ENCODE data around the gene PRKCA. TPM values are rescaled to one million over a fixed set of nuclear protein-coding genes. Genes with fewer than 3 reads are reported as not detected.
"Not testable (repeated sequence)": the region's sequence is repeated elsewhere in the genome, so short reads cannot be mapped to it uniquely, and the experiment has no call there.

The PRKCA gene
- total RNA-seq, 2 experiments from 2014 or later = 75.1 to 78.5 TPM

GRCh38 chr17:66450852-66451158 is 148.4 kb downstream of the PRKCA start:
- intact Hi-C loops (cut with micrococcal nuclease) = no loop called here
- peaks cover 18% of the 10 kb centered on the region for H3K36me3 Mint-ChIP-seq
- CTCF ChIA-PET = interaction anchor here (0.9 kb wide), 1 partner anchor 15 kb away, joined by 3 read pairs; no protein-coding TSS in a partner anchor
- peaks cover 2% of the 10 kb centered on the region for H3K9me3 Mint-ChIP-seq
- POLR2A ChIA-PET = no interaction called here
- peaks cover 49% of the 10 kb centered on the region for H3K4me1 Mint-ChIP-seq (ENCODE audit: low read depth)
- no peak for DNase-seq
- no peaks in the 10 kb centered on the region for H3K27me3 Mint-ChIP-seq
- H3K27ac Mint-ChIP-seq = peak overlapping the region; percentile 16
- no peak overlapping the region for H3K4me3 Mint-ChIP-seq

GRCh38 chr17:66451188-66452149 is 149.1 kb downstream of the PRKCA start:
- DNase-seq = no peak
- Mint-ChIP-seq H3K4me1 (ENCODE audit: low read depth) (peaks cover 44% of the 10 kb centered on the region), H3K27me3 (no peaks in the 10 kb centered on the region), H3K9me3 (peaks cover 6% of the 10 kb centered on the region), H3K27ac (no peak overlapping the region), H3K36me3 (peaks cover 23% of the 10 kb centered on the region), H3K4me3 (no peak overlapping the region)
- ChIA-PET CTCF (interaction anchor here (0.9 kb wide), 1 partner anchor 14 kb away, joined by 3 read pairs; no protein-coding TSS in a partner anchor), POLR2A (no interaction called here)
- intact Hi-C loops (cut with micrococcal nuclease) = no loop called here

DNA sequence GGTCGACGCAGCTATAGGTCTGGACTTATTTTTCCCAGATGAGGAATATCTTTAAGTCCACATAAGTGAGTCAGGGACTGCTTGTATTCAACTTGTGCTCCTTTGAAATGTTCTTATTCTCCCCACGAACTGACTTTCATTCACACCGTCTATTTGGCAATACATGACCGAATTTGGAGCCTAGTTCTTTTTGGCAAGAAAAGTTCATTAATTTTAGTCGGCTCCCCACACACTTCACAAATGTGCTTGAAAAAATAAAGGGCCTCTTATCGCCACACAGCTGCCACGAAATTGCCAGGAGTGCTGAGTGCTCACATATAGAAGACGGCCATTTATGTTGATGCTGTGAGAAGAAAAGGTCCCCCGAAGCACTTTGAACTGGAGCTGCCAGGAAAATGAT is 152.6 kb downstream of the PRKCA start:
- intact Hi-C loops (cut with micrococcal nuclease) = no loop called here
- CTCF ChIA-PET = no interaction called here
- Mint-ChIP-seq H3K9me3 (peaks cover 23% of the 10 kb centered on the region), H3K36me3 (peaks cover 43% of the 10 kb centered on the region), H3K27ac (no peak overlapping the region), H3K4me3 (no peak overlapping the region), H3K4me1 (ENCODE audit: low read depth) (peaks cover 25% of the 10 kb centered on the region), H3K27me3 (no peaks in the 10 kb centered on the region)
- DNase-seq = no peak
- POLR2A ChIA-PET = no interaction called here

DNA sequence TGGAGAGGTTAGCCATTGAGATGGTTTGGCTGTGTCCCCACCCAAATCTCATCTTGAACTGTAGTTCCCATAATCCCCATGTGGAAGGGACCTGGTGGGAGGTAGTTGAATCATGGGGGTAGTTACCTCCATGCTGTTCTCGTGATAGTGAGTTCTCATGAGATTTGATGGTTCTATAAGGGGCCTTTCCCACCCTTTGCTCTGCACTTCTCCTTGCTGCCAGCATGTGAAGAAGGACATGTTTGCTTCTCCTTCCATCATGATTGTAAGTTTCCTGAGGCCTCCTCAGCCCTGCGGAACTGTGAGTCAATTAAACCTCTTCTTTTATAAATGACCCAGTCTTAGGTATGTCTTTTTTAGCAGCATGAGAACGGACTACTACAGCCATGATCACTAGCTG is 155.1 kb downstream of the PRKCA start:
- H3K4me3 Mint-ChIP-seq; POLR2A ChIA-PET; CTCF ChIA-PET; DNase-seq; H3K27ac Mint-ChIP-seq; intact Hi-C loops (cut with micrococcal nuclease); H3K27me3 Mint-ChIP-seq: not testable (repeated sequence)
- Mint-ChIP-seq H3K4me1 (ENCODE audit: low read depth) (peaks cover 19% of the 10 kb centered on the region), H3K9me3 (peaks cover 23% of the 10 kb centered on the region), H3K36me3 (peaks cover 43% of the 10 kb centered on the region)

- Mint-ChIP-seq H3K36me3 (peaks cover 43% of the 10 kb centered on the region), H3K27me3 (no peaks in the 10 kb centered on the region), H3K9me3 (peaks cover 23% of the 10 kb centered on the region), H3K4me1 (ENCODE audit: low read depth) (peaks cover 28% of the 10 kb centered on the region), H3K4me3 (no peak overlapping the region), H3K27ac (no peak overlapping the region)
- ChIA-PET POLR2A (no interaction called here), CTCF (no interaction called here)
- intact Hi-C loops (cut with micrococcal nuclease) = no loop called here
- no peak for DNase-seq
Observed at GRCh38 chr17:66458782-66459181, 156.4 kb downstream of the PRKCA start.

- ChIA-PET CTCF (interaction anchor here (1.0 kb wide), 1 partner anchor 260 kb away, joined by 3 read pairs; no protein-coding TSS in a partner anchor), POLR2A (interaction anchor here (1.4 kb wide), 1 partner anchor 10 kb away, joined by 4 read pairs; no protein-coding TSS in a partner anchor)
- H3K9me3 Mint-ChIP-seq = peaks cover 23% of the 10 kb centered on the region
- H3K27ac Mint-ChIP-seq = no peak overlapping the region
- H3K36me3 Mint-ChIP-seq = peaks cover 34% of the 10 kb centered on the region
- no peaks in the 10 kb centered on the region for H3K27me3 Mint-ChIP-seq
- DNase-seq = peak; percentile 52
- no peak overlapping the region for H3K4me3 Mint-ChIP-seq
- intact Hi-C loops (cut with micrococcal nuclease) = no loop called here
- H3K4me1 Mint-ChIP-seq (ENCODE audit: low read depth) = peaks cover 34% of the 10 kb centered on the region
Observed at GRCh38 chr17:66459811-66460270, 157.4 kb downstream of the PRKCA start.

GRCh38 chr17:66460558-66460957 is 158.1 kb downstream of the PRKCA start:
- no peak overlapping the region for H3K4me3 Mint-ChIP-seq
- no peak for DNase-seq

GRCh38 chr17:66461343-66461995 is 159.1 kb downstream of the PRKCA start:
- ChIA-PET POLR2A (no interaction called here), CTCF (interaction anchor here (0.6 to 1.3 kb wide), 2 partner anchors 148 to 208 kb away, joined by 3 read pairs; no protein-coding TSS in a partner anchor)
- H3K9me3 Mint-ChIP-seq = peaks cover 18% of the 10 kb centered on the region
- H3K4me1 Mint-ChIP-seq (ENCODE audit: low read depth) = peaks cover 47% of the 10 kb centered on the region
- no peak for DNase-seq
- H3K27ac Mint-ChIP-seq = no peak overlapping the region
- intact Hi-C loops (cut with micrococcal nuclease) = no loop called here
- H3K36me3 Mint-ChIP-seq = peaks cover 20% of the 10 kb centered on the region
- no peak overlapping the region for H3K4me3 Mint-ChIP-seq
- no peaks in the 10 kb centered on the region for H3K27me3 Mint-ChIP-seq

More at GRCh38 chr17:66460558-66460957, 158.1 kb downstream of the PRKCA start:
- H3K27ac Mint-ChIP-seq = no peak overlapping the region
- ChIA-PET CTCF (no interaction called here), POLR2A (interaction anchor here (1.4 kb wide), 1 partner anchor 9 kb away, joined by 4 read pairs; no protein-coding TSS in a partner anchor)
- no peaks in the 10 kb centered on the region for H3K27me3 Mint-ChIP-seq
- H3K4me1 Mint-ChIP-seq (ENCODE audit: low read depth) = peaks cover 39% of the 10 kb centered on the region
- peaks cover 27% of the 10 kb centered on the region for H3K36me3 Mint-ChIP-seq
- peaks cover 23% of the 10 kb centered on the region for H3K9me3 Mint-ChIP-seq
- intact Hi-C loops (cut with micrococcal nuclease) = no loop called here

- Mint-ChIP-seq H3K36me3 (peaks cover 15% of the 10 kb centered on the region), H3K9me3 (peaks cover 12% of the 10 kb centered on the region), H3K4me1 (ENCODE audit: low read depth) (peaks cover 52% of the 10 kb centered on the region), H3K27me3 (no peaks in the 10 kb centered on the region), H3K4me3 (no peak overlapping the region), H3K27ac (no peak overlapping the region)
- no peak for DNase-seq
- CTCF ChIA-PET = interaction anchor here (0.6 to 1.3 kb wide), 2 partner anchors 148 to 208 kb away, joined by 3 read pairs; no protein-coding TSS in a partner anchor
- intact Hi-C loops (cut with micrococcal nuclease) = no loop called here
- POLR2A ChIA-PET = no interaction called here
Observed at GRCh38 chr17:66462010-66462409, 159.6 kb downstream of the PRKCA start.

DNA sequence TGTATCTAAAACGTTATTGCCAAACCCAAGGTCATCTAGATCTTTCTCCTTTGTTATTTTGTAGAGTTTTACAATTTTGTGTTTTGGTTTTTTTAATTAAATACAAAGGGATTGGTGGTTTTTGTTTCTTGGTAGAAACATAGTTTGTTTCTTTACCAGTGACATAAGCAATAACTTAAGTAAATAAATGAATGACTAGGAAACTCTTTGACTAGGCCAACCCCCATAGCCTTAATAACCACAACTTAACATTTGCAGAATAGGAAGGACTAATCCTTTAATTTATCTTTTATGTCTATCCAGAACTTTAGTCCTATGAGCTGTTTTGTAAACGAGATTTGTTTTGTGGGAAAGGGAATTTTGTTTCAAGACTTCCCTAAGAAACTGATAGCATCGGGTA is 162.5 kb downstream of the PRKCA start:
- no peak for DNase-seq
- intact Hi-C loops (cut with micrococcal nuclease) = loop anchor here (5.0 kb wide), 3 partner anchors 93 to 1343 kb away; no protein-coding TSS in a partner anchor
- POLR2A ChIA-PET = interaction anchor here (0.6 to 1.0 kb wide), 2 partner anchors 84 to 209 kb away, joined by 3 read pairs; no protein-coding TSS in a partner anchor
- peaks cover 2% of the 10 kb centered on the region for H3K36me3 Mint-ChIP-seq
- H3K4me3 Mint-ChIP-seq = no peak overlapping the region
- H3K27ac Mint-ChIP-seq = no peak overlapping the region
- H3K9me3 Mint-ChIP-seq = no peaks in the 10 kb centered on the region
- no peaks in the 10 kb centered on the region for H3K27me3 Mint-ChIP-seq
- peaks cover 74% of the 10 kb centered on the region for H3K4me1 Mint-ChIP-seq (ENCODE audit: low read depth)
- CTCF ChIA-PET = interaction anchor here (0.7 to 2.1 kb wide), 3 partner anchors 14 to 102 kb away, joined by 3 to 4 read pairs (median 3); no protein-coding TSS in a partner anchor

GRCh38 chr17:66465701-66466100 is 163.3 kb downstream of the PRKCA start:
- no peaks in the 10 kb centered on the region for H3K27me3 Mint-ChIP-seq
- DNase-seq = no peak
- peaks cover 78% of the 10 kb centered on the region for H3K4me1 Mint-ChIP-seq (ENCODE audit: low read depth)
- intact Hi-C loops (cut with micrococcal nuclease) = loop anchor here (2.0 to 5.0 kb wide), 6 partner anchors 25 to 1343 kb away; no protein-coding TSS in a partner anchor
- no peaks in the 10 kb centered on the region for H3K9me3 Mint-ChIP-seq
- no peak overlapping the region for H3K4me3 Mint-ChIP-seq
- ChIA-PET POLR2A (interaction anchor here (1.0 to 1.1 kb wide), 2 partner anchors 82 to 210 kb away, joined by 3 to 4 read pairs; no protein-coding TSS in a partner anchor), CTCF (interaction anchor here (0.7 to 2.1 kb wide), 4 partner anchors 15 to 152 kb away, joined by 3 to 4 read pairs (median 3); no protein-coding TSS in a partner anchor)
- peaks cover 5% of the 10 kb centered on the region for H3K36me3 Mint-ChIP-seq
- H3K27ac Mint-ChIP-seq = peak overlapping the region; percentile 33
